Astrocyte of the spinal cord (primary cell): Measurements from ENCODE around the gene VPS8.

Experiments
- DNase-seq: peaks from one replicate; pipeline ENCODE4 v3.0.0; 2011; ENCODE audit warnings: low read depth, low spot score
- H3K4me3 ChIP-seq: 2 replicates; pipeline ENCODE4 v1.5.1; 2011; ENCODE audit warnings: low read depth, mild to moderate bottlenecking, low read length, moderate library complexity
- CTCF ChIP-seq: IDR thresholded peaks from 2 replicates; pipeline ENCODE4 v1.5.1; 2012; ENCODE audit warnings: low read depth, mild to moderate bottlenecking, low read length, inconsistent platforms
- in situ Hi-C: cut with HindIII; loops from 2 replicates; pipeline ENCODE4 v1.10.0; 2017; ENCODE audit warnings: low sequenced_read_pairs

The VPS8 gene

GRCh38 chr3:184769382-184770170 is 42.4 kb upstream of the VPS8 start:
- TF ChIP-seq CTCF, result no peak
- no peak overlapping the region for H3K4me3 ChIP-seq
- DNase-seq, result no peak
- in situ Hi-C loops, result no loop called here

GRCh38 chr3:184770541-184770940 is 41.4 kb upstream of the VPS8 start:
- DNase-seq, result no peak
- H3K4me3 ChIP-seq, result no peak overlapping the region
- in situ Hi-C loops, result no loop called here
- no peak for TF ChIP-seq CTCF

- no peak for DNase-seq
- TF ChIP-seq CTCF, result no peak
- in situ Hi-C loops, result no loop called here
- H3K4me3 ChIP-seq, result no peak overlapping the region
Observed at GRCh38 chr3:184771301-184772127, 40.5 kb upstream of the VPS8 start.

GRCh38 chr3:184772667-184773272 is 39.2 kb upstream of the VPS8 start:
- in situ Hi-C loops, result no loop called here
- DNase-seq, result no peak
- TF ChIP-seq CTCF, result no peak
- H3K4me3 ChIP-seq, result no peak overlapping the region

GRCh38 chr3:184773283-184774186 is 38.4 kb upstream of the VPS8 start:
- no peak for DNase-seq
- H3K4me3 ChIP-seq, result no peak overlapping the region
- in situ Hi-C loops, result no loop called here
- TF ChIP-seq CTCF, result no peak

GRCh38 chr3:184776916-184777315 is 35.0 kb upstream of the VPS8 start:
- TF ChIP-seq CTCF, result no peak
- no peak overlapping the region for H3K4me3 ChIP-seq
- no peak for DNase-seq
- in situ Hi-C loops, result no loop called here
